Measurements from ENCODE around the gene CD300LF.

Gene CD300LF

DNA sequence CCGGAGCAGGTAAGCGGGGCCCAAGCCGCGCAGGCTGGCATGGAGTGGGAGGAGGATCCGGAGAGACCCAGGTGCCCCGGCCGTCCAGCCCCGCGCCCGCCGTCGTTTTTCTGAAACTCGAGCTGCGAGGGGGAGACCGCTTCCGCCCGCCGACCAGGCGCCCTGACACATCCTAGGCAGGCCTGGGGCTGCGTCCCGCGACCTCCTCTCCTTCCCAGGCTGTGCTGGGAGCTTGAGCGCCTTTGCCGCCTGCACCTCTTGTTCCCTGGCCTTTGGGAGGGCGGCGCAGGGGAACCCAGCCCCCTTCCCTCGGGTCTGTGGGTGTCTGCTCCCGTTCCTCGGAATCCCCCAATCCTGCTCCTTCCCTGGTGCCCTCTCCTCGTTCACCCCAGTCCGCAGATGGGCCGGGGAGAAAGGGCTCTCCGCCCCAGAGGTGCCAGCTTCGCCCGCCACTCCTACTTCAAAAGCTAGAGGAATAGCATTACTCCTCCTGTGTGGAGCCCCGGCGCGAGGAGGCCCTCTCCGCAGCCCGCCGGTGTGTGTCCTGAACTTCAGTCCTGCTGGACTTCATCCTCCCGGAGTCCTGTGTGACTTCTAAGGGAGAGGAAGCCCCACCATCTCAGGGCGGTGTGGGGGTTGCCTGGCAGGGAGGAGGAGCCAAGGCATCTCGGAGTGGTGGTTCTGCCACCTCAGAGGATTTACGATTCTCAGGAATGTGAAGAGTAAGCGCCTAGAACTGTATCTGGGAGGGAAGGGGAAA lies 36.7 kb upstream of the CD300LF start:
- Histone ChIP-seq H3K4me3 (ENCODE audit: low read depth in 1 of 2, low read length in 2 of 2) (peak overlapping the region; percentile 94 to 99), H3K4me2 (ENCODE audit: insufficient read depth, low read length) (peak overlapping the region; percentile 100), H3K27ac (ENCODE audit: low read length) (peak overlapping the region; percentile 92), H3K9ac (ENCODE audit: low read depth, low read length) (peak overlapping the region; percentile 98), H2AFZ (ENCODE audit: low read depth, low read length) (peak overlapping the region; percentile 74; the same call in 1 of the 2 replicates), H3K79me2 (ENCODE audit: insufficient read depth, low read length) (peaks cover 69% of the 10 kb centered on the region), H3K27me3 (ENCODE audit: insufficient read depth, low read length, poor library complexity) (no peaks in the 10 kb centered on the region), H4K20me1 (ENCODE audit: insufficient read depth, low read length) (peaks cover 57% of the 10 kb centered on the region), H3K4me1 (ENCODE audit: insufficient read depth, low read length) (peaks cover 61% of the 10 kb centered on the region), H3K36me3 (ENCODE audit: insufficient read depth, low read length) (peaks cover 53% of the 10 kb centered on the region), H3K9me3 (ENCODE audit: insufficient read depth, low read length, severe bottlenecking) (no peaks in the 10 kb centered on the region)
- ATAC-seq (ENCODE audit: insufficient read depth, low read depth) (peak; percentile 30), DNase-seq (peak; percentile 68)
- TF ChIP-seq, protein P1, sequence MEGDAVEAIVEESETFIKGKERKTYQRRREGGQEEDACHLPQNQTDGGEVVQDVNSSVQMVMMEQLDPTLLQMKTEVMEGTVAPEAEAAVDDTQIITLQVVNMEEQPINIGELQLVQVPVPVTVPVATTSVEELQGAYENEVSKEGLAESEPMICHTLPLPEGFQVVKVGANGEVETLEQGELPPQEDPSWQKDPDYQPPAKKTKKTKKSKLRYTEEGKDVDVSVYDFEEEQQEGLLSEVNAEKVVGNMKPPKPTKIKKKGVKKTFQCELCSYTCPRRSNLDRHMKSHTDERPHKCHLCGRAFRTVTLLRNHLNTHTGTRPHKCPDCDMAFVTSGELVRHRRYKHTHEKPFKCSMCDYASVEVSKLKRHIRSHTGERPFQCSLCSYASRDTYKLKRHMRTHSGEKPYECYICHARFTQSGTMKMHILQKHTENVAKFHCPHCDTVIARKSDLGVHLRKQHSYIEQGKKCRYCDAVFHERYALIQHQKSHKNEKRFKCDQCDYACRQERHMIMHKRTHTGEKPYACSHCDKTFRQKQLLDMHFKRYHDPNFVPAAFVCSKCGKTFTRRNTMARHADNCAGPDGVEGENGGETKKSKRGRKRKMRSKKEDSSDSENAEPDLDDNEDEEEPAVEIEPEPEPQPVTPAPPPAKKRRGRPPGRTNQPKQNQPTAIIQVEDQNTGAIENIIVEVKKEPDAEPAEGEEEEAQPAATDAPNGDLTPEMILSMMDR (IDR thresholded peaks at IDR 0.05; ENCODE audit: borderline replicate concordance, extremely low read depth, low read length, poor library complexity, severe bottlenecking) = no peak
- no peak for TF ChIP-seq EZH2 (IDR thresholded peaks at IDR 0.05; ENCODE audit: borderline replicate concordance, low read depth, low read length, severe bottlenecking)

DNA sequence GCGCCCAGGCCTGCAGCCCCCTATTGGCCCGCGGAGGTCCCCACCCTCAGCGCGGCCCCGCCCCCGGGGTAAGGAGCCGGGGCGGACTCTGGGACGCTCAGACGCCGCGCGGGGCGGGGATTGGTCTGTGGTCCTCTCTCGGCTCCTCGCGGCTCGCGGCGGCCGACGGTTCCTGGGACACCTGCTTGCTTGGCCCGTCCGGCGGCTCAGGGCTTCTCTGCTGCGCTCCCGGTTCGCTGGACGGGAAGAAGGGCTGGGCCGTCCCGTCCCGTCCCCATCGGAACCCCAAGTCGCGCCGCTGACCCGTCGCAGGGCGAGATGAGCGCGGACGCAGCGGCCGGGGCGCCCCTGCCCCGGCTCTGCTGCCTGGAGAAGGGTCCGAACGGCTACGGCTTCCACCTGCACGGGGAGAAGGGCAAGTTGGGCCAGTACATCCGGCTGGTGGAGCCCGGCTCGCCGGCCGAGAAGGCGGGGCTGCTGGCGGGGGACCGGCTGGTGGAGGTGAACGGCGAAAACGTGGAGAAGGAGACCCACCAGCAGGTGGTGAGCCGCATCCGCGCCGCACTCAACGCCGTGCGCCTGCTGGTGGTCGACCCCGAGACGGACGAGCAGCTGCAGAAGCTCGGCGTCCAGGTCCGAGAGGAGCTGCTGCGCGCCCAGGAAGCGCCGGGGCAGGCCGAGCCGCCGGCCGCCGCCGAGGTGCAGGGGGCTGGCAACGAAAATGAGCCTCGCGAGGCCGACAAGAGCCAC lies 36.0 kb upstream of the CD300LF start, which contains the start of gene NHERF1:
TSS of gene NHERF1 (plus strand) at position 100 of the 750 bp plus-strand sequence. CDS start at position 319, 219 bp downstream.
- Histone ChIP-seq H3K4me3 (ENCODE audit: low read depth in 1 of 2, low read length in 2 of 2) (peak within 1 kb of the TSS; percentile 94 to 99), H4K20me1 (ENCODE audit: insufficient read depth, low read length) (peaks cover 52% of the 10 kb centered on the region), H3K79me2 (ENCODE audit: insufficient read depth, low read length) (peaks cover 63% of the 10 kb centered on the region), H3K9ac (ENCODE audit: low read depth, low read length) (peak within 1 kb of the TSS; percentile 98), H3K4me1 (ENCODE audit: insufficient read depth, low read length) (peaks cover 69% of the 10 kb centered on the region), H3K36me3 (ENCODE audit: insufficient read depth, low read length) (peaks cover 50% of the 10 kb centered on the region), H3K27ac (ENCODE audit: low read length) (peak within 1 kb of the TSS; percentile 92), H3K4me2 (ENCODE audit: insufficient read depth, low read length) (peak within 1 kb of the TSS; percentile 100), H2AFZ (ENCODE audit: low read depth, low read length) (peak within 1 kb of the TSS; percentile 74), H3K9me3 (ENCODE audit: insufficient read depth, low read length, severe bottlenecking) (no peaks in the 10 kb centered on the region), H3K27me3 (ENCODE audit: insufficient read depth, low read length, poor library complexity) (no peaks in the 10 kb centered on the region)
- TF ChIP-seq EZH2 (IDR thresholded peaks at IDR 0.05; ENCODE audit: borderline replicate concordance, low read depth, low read length, severe bottlenecking) = no peak
- TF ChIP-seq, protein P1 (IDR thresholded peaks at IDR 0.05; ENCODE audit: borderline replicate concordance, extremely low read depth, low read length, poor library complexity, severe bottlenecking) = peak; percentile 31
- ATAC-seq (ENCODE audit: insufficient read depth, low read depth) (peak; percentile 85), DNase-seq (peak; percentile 95)

DNA sequence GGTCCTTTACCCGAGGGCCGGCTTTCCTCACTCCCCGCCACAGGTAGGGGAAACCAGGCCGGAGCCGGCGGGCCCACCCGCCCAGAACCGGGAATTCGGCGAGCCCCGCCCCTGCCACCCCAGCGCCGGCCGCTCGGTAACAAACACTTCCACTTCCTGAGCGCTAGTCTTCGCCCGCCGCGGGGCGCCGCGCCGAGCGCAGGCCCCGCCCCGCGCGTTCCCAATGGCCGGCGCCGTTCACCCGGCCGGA lies 35.5 kb upstream of the CD300LF start:
- H2AFZ ChIP-seq (ENCODE audit: low read depth, low read length) = 0 out of 2 replicates have a peak overlapping the region, but pooled peaks have one; percentile 20
- H3K4me3 ChIP-seq (ENCODE audit: low read depth in 1 of 2, low read length in 2 of 2) = peak overlapping the region; percentile 18 to 94; a peak in 3 of 4 replicates
- ATAC-seq (ENCODE audit: insufficient read depth, low read depth) = no peak
- TF ChIP-seq, protein P1 (IDR thresholded peaks at IDR 0.05; ENCODE audit: borderline replicate concordance, extremely low read depth, low read length, poor library complexity, severe bottlenecking) = peak; percentile 4
- no peak for TF ChIP-seq EZH2 (IDR thresholded peaks at IDR 0.05; ENCODE audit: borderline replicate concordance, low read depth, low read length, severe bottlenecking)
- H3K79me2 ChIP-seq (ENCODE audit: insufficient read depth, low read length) = peaks cover 58% of the 10 kb centered on the region
- H3K27ac ChIP-seq (ENCODE audit: low read length) = peak overlapping the region; percentile 79
- H4K20me1 ChIP-seq (ENCODE audit: insufficient read depth, low read length) = peaks cover 47% of the 10 kb centered on the region
- peak overlapping the region; percentile 100 for H3K4me2 ChIP-seq (ENCODE audit: insufficient read depth, low read length)
- peaks cover 45% of the 10 kb centered on the region for H3K36me3 ChIP-seq (ENCODE audit: insufficient read depth, low read length)
- H3K27me3 ChIP-seq (ENCODE audit: insufficient read depth, low read length, poor library complexity) = no peaks in the 10 kb centered on the region
- H3K4me1 ChIP-seq (ENCODE audit: insufficient read depth, low read length) = peaks cover 69% of the 10 kb centered on the region
- DNase-seq = no peak
- peak overlapping the region; percentile 98 for H3K9ac ChIP-seq (ENCODE audit: low read depth, low read length)
- H3K9me3 ChIP-seq (ENCODE audit: insufficient read depth, low read length, severe bottlenecking) = no peaks in the 10 kb centered on the region
